Lower lobe of right lung (tissue), 2 donors: ENCODE data around the gene CAPN1. TPM values are rescaled to one million over a fixed set of nuclear protein-coding genes. Genes with fewer than 3 reads are reported as not detected.

ENCODE experiments used
- ATAC-seq, 2 donors: fragments of 200-7000 bp; cut with Tn5 transposase; one replicate each; pipeline ENCODE4 v1.9.1; 2020 to 2022; ENCODE audit warnings: mild to moderate bottlenecking in 2 of 2, moderate library complexity in 2 of 2
- DNase-seq: peaks from one replicate; pipeline ENCODE4 v3.0.0-alpha.2; 2020
- H3K27ac ChIP-seq: fragments of 200-600 bp; one replicate; pipeline ENCODE4 v1.8.0; 2022
- H3K27me3 ChIP-seq: fragments of 200-600 bp; one replicate; pipeline ENCODE4 v1.8.0; 2022; ENCODE audit warnings: low read depth
- H3K36me3 ChIP-seq: fragments of 200-600 bp; one replicate; pipeline ENCODE4 v1.8.0; 2022; ENCODE audit warnings: mild to moderate bottlenecking
- H3K4me1 ChIP-seq: fragments of 200-600 bp; one replicate; pipeline ENCODE4 v1.8.0; 2022
- H3K4me3 ChIP-seq: fragments of 200-600 bp; one replicate; pipeline ENCODE4 v1.8.0; 2022; ENCODE audit warnings: mild to moderate bottlenecking
- H3K9me3 ChIP-seq: fragments of 200-600 bp; one replicate; pipeline ENCODE4 v1.8.0; 2022
- intact Hi-C: fragments of 100-400 bp; cut with DNase I; formaldehyde crosslinking; loops from one replicate; pipeline ENCODE4 v1.11.0; 2022
- total RNA-seq: library from RNA; stranded (reverse); fragmentation: NEBNext Ultra II Directional; extraction: Animal tissue kit (Norgen Biotek cat#: 25700); gene quantifications from one replicate; pipeline ENCODE4 v1.2.1, GENCODE V29; 2021
- TF ChIP-seq, protein P1 (sequence below): fragments of 200-600 bp; IDR thresholded peaks from one replicate; pipeline ENCODE4 v1.8.0; 2022; ENCODE audit warnings: antibody characterized with exemption, mild to moderate bottlenecking
- donor health status: DM: no; HTN: yes; CAD: no; lungs with severe emphysema.

CAPN1 gene
- total RNA-seq, 1 donor from 2014 or later = 176 TPM

DNA sequence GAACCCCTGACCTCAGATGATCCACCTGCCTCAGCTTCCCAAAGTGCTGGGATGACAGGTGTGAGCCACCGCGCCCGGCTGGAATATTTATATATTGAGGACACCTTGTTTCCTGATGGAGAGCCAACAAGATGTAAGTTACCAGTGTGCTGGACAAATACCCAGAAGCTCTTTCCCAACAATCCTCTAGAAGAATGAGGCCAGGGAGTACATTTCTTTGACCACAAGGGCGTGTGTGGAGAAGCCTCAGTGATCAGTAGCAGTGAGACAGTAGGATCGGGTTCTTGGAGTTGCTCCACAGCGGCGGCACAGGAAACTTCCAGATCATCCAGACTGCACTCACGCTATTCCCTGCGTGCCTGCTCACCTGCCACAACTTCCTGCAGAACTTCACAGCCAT, 69.7 kb downstream of the CAPN1 start:
- intact Hi-C loops = no loop called here
- Histone ChIP-seq H3K36me3 (no peaks in the 10 kb centered on the region), H3K4me1 (no peaks in the 10 kb centered on the region), H3K4me3 (no peak overlapping the region), H3K27me3 (peaks cover 5% of the 10 kb centered on the region), H3K27ac (no peak overlapping the region), H3K9me3 (no peaks in the 10 kb centered on the region)
- TF ChIP-seq, protein P1, sequence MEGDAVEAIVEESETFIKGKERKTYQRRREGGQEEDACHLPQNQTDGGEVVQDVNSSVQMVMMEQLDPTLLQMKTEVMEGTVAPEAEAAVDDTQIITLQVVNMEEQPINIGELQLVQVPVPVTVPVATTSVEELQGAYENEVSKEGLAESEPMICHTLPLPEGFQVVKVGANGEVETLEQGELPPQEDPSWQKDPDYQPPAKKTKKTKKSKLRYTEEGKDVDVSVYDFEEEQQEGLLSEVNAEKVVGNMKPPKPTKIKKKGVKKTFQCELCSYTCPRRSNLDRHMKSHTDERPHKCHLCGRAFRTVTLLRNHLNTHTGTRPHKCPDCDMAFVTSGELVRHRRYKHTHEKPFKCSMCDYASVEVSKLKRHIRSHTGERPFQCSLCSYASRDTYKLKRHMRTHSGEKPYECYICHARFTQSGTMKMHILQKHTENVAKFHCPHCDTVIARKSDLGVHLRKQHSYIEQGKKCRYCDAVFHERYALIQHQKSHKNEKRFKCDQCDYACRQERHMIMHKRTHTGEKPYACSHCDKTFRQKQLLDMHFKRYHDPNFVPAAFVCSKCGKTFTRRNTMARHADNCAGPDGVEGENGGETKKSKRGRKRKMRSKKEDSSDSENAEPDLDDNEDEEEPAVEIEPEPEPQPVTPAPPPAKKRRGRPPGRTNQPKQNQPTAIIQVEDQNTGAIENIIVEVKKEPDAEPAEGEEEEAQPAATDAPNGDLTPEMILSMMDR = no peak
- no peak for ATAC-seq
- DNase-seq = no peak

DNA sequence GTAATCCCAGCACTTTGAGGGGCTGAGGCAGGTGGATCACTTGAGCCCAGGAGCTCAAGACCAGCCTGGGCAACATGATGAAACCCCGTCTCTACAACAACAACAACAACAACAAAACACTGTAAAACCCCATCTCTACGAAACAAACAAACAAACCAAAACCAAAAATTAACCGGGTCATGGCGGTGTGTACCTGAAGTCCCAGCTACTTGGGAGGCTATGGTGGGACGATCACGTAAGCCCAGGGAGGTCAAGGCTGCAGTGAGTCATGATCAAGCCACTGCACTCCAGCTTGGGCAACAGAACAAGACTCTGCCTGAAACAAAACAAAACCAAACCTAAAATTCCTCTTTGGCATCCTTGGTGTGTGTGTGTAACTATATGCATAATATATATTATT, 73.0 kb downstream of the CAPN1 start:
- Histone ChIP-seq H3K27ac (no peak overlapping the region), H3K36me3 (no peaks in the 10 kb centered on the region), H3K4me3 (no peak overlapping the region), H3K27me3 (peaks cover 5% of the 10 kb centered on the region), H3K4me1 (no peaks in the 10 kb centered on the region), H3K9me3 (no peaks in the 10 kb centered on the region)
- TF ChIP-seq, protein P1 = no peak
- ATAC-seq = no peak
- no peak for DNase-seq
- intact Hi-C loops = no loop called here

DNA sequence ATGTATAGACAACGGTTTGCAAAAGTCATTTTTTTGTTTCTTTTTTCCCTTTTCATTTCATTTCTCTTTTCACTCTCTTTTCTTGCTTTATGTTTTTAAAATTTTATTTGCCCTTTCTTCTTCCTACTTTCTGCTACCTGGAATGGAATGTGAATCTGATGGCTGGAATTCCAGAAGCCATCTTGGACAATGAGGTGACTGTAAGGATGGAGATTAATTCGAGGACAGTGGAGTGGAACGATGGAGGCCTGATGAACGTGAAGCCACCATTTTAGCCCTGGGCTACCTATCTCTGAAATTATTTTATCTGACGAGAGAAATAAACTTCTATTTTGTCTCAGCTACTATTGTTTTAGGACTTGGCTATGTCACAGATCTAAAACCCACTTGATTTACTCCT, 77.3 kb downstream of the CAPN1 start:
- H3K27me3 ChIP-seq = peaks cover 5% of the 10 kb centered on the region
- intact Hi-C loops = no loop called here
- H3K36me3 ChIP-seq = no peaks in the 10 kb centered on the region
- no peak overlapping the region for H3K4me3 ChIP-seq
- peaks cover 12% of the 10 kb centered on the region for H3K4me1 ChIP-seq
- TF ChIP-seq, protein P1 = no peak
- no peaks in the 10 kb centered on the region for H3K9me3 ChIP-seq
- DNase-seq = no peak
- ATAC-seq = no peak
- H3K27ac ChIP-seq = no peak overlapping the region

- TF ChIP-seq, protein P1 = no peak
- H3K9me3 ChIP-seq = no peaks in the 10 kb centered on the region
- intact Hi-C loops = no loop called here
- no peak overlapping the region for H3K27ac ChIP-seq
- no peak for ATAC-seq
- no peaks in the 10 kb centered on the region for H3K27me3 ChIP-seq
- no peaks in the 10 kb centered on the region for H3K36me3 ChIP-seq
- H3K4me3 ChIP-seq = no peak overlapping the region
- H3K4me1 ChIP-seq = peaks cover 12% of the 10 kb centered on the region
- no peak for DNase-seq
Measured at GRCh38 chr11:65260302-65260701, 78.6 kb downstream of the CAPN1 start.

GRCh38 chr11:65260756-65261590, 79.2 kb downstream of the CAPN1 start:
- TF ChIP-seq, protein P1 = no peak
- H3K9me3 ChIP-seq = no peaks in the 10 kb centered on the region
- peaks cover 12% of the 10 kb centered on the region for H3K4me1 ChIP-seq
- no peaks in the 10 kb centered on the region for H3K36me3 ChIP-seq
- H3K27me3 ChIP-seq = no peaks in the 10 kb centered on the region
- ATAC-seq (peak in 1 of 2 donors; percentile 54), DNase-seq (no peak)
- intact Hi-C loops = no loop called here
- H3K27ac ChIP-seq = peak overlapping the region; percentile 92
- H3K4me3 ChIP-seq = peak overlapping the region; percentile 89

Other genes with a start within 250 kb of the CAPN1 start
- gene GPHA2, start 246.0 kb upstream of the CAPN1 start, total RNA-seq = not detected
- gene MAJIN, start 209.8 kb upstream of the CAPN1 start, total RNA-seq = not detected
- gene BATF2, start 185.0 kb upstream of the CAPN1 start, total RNA-seq = 8.6 TPM
- 74.1 TPM for gene ARL2, start 167.8 kb upstream of the CAPN1 start, total RNA-seq
- 25.4 TPM for gene SNX15, start 154.5 kb upstream of the CAPN1 start, total RNA-seq
- 12.6 TPM for gene SAC3D1, start 140.7 kb upstream of the CAPN1 start, total RNA-seq
- gene NAALADL1, start 123.4 kb upstream of the CAPN1 start, total RNA-seq = 12.2 TPM
- gene CDCA5, start 97.9 kb upstream of the CAPN1 start, total RNA-seq = 2.8 TPM
- 29.0 TPM for gene ZFPL1, start 97.7 kb upstream of the CAPN1 start, total RNA-seq
- 94.9 TPM for gene VPS51, start 85.7 kb upstream of the CAPN1 start, total RNA-seq
- gene TM7SF2, start 70.1 kb upstream of the CAPN1 start, total RNA-seq = 38.8 TPM
- gene ZNHIT2, start 64.2 kb upstream of the CAPN1 start, total RNA-seq = 9.5 TPM
- 766 TPM for gene FAU, start 59.8 kb upstream of the CAPN1 start, total RNA-seq
- 40.8 TPM for gene MRPL49, start 59.6 kb upstream of the CAPN1 start, total RNA-seq
- 68.1 TPM for gene SYVN1, start 47.4 kb upstream of the CAPN1 start, total RNA-seq
- not detected for gene SPDYC, start 11.7 kb upstream of the CAPN1 start, total RNA-seq
- 8.7 TPM for gene POLA2, start 80.0 kb downstream of the CAPN1 start, total RNA-seq
- gene CDC42EP2, start 132.9 kb downstream of the CAPN1 start, total RNA-seq = 17.0 TPM
- gene DPF2, start 151.9 kb downstream of the CAPN1 start, total RNA-seq = 45.8 TPM
- 0.18 TPM for gene TIGD3, start 172.8 kb downstream of the CAPN1 start, total RNA-seq
- 13.0 TPM for gene SLC25A45, start 200.7 kb downstream of the CAPN1 start, total RNA-seq
- gene FRMD8, start 204.7 kb downstream of the CAPN1 start, total RNA-seq = 22.6 TPM
- 980 TPM for gene NEAT1, start 240.9 kb downstream of the CAPN1 start, total RNA-seq